ENCODE data around the gene MCMBP.
"Not testable (repeated sequence)": the region's sequence is repeated elsewhere in the genome, so short reads cannot be mapped to it uniquely, and the experiment has no call there.

DNA sequence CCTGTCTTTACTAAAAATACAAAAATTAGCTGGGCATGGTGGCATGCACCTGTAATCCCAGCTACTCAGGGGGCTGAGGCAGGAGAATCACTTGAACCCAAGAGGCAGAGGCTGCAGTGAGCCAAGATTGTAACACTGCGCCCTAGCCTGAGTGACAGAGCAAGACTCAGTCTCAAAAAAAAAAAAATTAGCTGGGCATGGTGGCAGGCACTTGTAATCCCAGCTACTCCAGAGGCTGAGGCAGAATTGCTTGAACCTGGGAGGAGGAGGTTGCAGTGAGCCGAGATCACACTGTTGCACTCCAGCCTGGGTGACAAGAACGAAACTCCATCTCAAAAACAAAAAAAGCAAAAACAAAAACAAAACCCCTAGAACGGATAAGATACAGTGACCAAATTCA, 3.2 kb downstream of the MCMBP start:
- TF ChIP-seq RFX5 (IDR thresholded peaks at IDR 0.05); POLR2A (IDR thresholded peaks at IDR 0.05; ENCODE audit: low read length); CHD2 (IDR thresholded peaks at IDR 0.05; ENCODE audit: low read length, partially characterized antibody); JUN (IDR thresholded peaks at IDR 0.05); CTCF (IDR thresholded peaks at IDR 0.05); MAX (IDR thresholded peaks at IDR 0.05): not testable (repeated sequence)
